Activated gamma-delta T cell treated with Interleukin-2 at 50 U/mL for 16 hours (primary cell): ENCODE results near the gene TFDP3.

ENCODE experiments used
- DNase-seq: peaks from one replicate; pipeline ENCODE4 v3.0.0-alpha.2; 2020

Gene TFDP3, protein sequence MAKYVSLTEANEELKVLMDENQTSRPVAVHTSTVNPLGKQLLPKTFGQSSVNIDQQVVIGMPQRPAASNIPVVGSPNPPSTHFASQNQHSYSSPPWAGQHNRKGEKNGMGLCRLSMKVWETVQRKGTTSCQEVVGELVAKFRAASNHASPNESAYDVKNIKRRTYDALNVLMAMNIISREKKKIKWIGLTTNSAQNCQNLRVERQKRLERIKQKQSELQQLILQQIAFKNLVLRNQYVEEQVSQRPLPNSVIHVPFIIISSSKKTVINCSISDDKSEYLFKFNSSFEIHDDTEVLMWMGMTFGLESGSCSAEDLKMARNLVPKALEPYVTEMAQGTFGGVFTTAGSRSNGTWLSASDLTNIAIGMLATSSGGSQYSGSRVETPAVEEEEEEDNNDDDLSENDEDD

DNA sequence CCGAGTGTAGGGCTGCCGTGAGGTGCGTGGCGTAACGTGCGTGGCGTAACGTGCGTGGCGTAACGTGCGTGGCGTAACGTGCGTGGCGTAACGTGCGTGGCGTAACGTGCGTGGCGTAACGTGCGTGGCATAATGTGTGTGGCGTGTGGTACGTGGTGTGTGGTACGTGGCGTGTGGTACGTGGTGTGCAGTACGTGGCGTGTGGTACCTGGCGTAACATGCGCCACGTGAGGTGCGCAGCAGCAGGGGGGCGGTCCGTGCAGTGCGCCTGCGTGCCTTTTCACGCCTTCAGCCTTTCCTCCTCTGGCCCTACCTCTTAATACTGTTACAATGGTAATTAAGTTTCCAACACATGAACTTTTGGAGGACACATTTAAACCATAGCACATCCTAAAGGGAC is at the start of gene TFDP3:
Gene TFDP3, minus strand, starts transcription at position 26 of the 400 bp plus-strand sequence. CDS start 95 bp downstream, outside the sequence.
- DNase-seq, result no peak

- no peak for DNase-seq
Observed at GRCh38 chrX:133267621-133268020, 49.5 kb upstream of the TFDP3 start.

DNA sequence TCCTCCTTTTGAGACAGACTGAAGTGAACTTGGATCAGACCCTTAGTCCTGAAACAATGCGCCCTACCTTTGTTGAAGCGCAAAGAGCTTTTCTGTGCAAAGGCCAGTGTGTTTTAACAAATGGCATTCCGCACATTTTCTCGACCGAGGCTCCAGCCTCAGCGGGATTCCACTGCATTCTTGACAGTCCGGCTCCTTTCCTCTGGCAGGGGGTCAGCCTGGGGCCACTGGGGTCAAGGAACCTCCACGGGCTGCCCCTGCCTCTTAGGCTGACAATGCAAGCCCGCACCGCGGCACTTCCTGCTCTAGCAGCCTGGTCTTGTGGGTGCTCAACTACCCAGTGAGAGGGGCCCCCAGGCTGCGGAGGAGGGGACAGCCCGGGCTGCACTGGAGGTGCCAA is 47.2 kb upstream of the TFDP3 start:
- no peak for DNase-seq

DNA sequence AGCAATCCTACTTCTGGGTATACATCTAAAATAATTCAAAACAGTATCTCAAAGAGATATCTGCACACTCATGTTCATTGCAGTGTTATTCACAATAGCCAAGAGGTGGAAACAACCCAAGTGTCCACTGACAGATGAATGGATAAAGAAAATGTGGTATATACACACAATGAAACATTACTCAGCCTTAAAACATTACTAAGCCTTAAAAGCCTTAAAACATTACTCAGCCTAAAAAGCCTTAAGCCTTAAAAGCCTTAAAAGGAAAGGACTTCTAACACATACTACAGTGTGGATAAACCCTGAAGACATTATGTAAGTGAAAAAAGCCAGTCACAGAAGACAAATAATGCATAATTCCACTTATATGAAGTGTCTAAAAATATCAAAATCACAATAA is 40.3 kb upstream of the TFDP3 start:
- DNase-seq, result no peak

DNA sequence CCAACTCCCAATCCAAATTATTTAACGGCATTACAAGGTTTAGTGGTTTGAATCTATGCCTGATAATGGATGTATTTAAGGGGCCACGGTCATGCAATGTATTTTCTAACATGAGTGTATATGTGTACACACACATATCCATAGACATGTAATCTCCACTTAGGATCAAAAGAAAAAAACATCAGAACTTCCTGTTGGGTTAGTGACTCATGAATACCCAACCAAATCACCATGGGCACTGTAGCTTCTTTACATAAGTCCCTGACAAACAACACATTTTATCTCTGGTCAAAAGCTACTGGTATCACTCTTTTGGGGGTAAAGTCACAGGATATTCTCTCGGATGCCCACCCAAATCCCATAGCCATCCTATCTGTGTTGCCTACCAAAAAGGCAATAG is 36.5 kb upstream of the TFDP3 start:
- DNase-seq, result no peak

- no peak for DNase-seq
Observed at GRCh38 chrX:133251204-133251603, 33.0 kb upstream of the TFDP3 start.

DNA sequence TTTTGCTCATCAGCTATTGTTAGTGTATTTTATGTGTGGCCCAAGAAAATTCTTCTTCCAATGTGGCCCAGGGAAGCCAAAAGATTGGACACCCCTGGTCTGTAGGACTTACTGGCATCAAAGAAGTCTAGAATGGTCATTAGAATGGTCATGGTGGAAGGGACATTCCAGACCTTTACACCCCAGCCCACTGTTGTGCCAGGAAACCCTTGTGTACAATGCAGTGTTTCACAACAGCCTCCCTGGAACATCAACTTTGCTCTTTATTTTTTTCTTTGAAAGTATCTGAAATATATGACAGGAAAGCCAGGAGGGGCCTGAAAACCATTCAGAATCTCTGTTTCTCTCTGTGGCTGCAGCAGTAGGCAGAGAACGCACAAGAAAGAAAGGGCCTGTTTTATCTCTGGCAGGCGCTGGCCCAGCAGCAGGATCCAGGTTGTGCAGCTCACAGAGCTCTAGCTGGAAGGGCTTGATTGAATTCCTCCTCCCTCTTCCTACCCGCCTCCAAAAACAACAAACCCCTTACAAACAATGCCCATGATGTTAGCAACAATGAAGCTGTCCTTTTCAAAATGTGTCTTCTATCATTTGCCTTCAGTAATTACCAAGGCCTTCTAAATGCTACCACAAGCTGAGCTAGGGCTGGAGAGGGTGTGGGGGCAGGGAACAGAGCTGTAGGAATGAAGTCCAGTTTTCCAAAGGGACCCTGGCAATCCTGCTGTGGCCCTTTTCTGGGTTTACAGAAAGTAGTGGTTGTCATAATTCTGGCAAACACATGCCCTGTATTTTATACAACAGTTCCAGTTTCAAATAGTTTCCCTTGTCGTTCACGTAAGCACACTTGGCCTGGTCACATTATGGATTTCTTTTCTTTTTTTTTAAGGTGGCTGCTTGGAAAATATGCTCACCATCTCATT is 32.3 kb upstream of the TFDP3 start:
- DNase-seq, result no peak

GRCh38 chrX:133249266-133250058 is 31.3 kb upstream of the TFDP3 start:
- DNase-seq, result no peak

- no peak for DNase-seq
Observed at GRCh38 chrX:133248177-133248576, 30.0 kb upstream of the TFDP3 start.

DNA sequence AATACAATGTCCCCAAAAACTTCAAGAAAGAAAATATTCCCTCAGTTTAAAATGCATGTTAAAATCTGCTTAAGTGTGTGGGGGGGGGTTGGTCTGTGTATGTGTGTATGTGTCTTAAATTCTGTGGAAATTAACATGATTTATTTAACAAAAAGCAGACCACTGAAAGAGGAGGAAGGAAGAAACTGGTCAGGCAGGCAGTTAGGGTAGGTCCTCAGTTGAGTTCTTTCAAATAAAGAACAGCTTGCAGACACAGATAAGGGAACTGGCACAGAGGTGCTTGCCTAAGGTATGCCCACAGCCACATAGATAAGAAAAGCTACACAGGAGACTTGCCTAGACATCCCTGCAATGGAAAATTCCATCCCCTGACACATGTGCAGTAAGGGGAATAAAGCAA is 28.8 kb upstream of the TFDP3 start:
- DNase-seq, result no peak

- no peak for DNase-seq
Observed at GRCh38 chrX:133235830-133236229, 17.7 kb upstream of the TFDP3 start.

DNA sequence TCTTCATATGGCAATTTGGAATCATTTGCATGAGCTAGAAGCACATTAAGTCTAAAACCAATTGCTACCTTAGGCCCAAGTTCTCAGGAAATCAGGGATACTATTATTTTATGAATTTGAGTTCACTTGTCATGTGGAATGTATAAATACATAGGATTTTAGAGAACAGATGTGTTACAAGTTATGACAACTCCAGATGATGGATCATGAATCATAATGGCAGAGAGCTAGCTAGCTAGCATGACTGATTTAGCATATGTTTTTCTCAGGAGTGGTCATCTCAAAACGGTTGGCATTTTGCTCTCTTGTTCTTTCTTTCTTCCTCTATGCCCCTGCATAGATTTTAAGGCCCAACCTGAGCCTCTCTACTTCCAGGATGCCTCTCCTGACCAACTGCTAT is 14.2 kb upstream of the TFDP3 start:
- DNase-seq, result no peak

DNA sequence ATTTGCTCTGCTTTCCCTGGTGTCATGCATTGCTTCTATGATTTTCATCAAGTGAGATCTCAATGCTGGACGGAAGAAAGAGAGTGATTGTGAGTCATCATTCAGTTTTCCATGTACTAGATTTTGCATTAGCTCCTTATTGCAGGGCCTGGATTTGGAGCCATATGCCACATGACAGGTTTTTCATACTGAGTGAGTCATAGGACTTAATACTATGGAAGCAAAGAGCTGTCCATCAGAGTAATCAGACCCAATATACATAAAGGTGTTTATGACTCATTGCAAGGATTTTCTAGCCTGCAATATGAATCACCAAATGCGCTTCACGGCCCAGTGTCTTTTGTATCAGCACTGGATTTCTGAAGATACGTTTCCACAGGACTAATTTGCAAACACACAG is 11.2 kb upstream of the TFDP3 start:
- no peak for DNase-seq

DNA sequence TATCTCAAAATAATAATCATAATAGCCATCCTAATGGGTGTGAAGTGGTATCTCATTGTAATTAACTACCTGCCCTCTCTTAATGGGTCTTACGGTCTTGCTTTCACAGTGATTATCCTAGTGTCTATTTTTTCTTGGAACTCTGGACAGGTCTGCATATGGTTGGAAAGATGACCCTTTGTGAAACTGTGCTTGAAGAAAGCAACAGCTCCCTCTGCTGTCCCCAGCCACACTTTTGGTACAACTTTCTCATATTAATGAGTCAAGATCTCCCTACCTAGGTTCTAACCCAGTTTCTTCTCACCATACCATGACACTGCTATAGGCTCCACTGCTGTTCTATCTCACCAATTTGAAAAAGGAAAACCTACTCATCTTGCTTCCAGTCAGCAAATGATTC is 2.4 kb downstream of the TFDP3 start:
- no peak for DNase-seq

DNA sequence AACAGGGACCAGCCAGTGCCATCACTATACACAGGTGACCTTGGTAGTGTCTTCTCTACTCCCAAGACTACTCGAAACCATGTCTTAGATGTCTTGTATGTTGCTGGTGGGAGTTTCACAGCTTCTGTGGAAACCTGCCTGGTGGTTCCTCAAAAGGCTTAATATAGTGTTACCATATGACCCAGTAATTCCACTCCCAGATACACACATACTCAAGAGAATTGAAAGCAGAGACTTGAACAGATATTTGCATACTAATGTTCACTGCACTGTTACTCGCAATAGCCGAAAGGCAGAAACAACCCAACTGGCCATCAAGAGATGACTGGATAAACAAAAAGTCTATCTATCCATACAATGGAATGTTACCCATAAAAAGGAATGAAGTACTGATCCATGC is 3.1 kb downstream of the TFDP3 start:
- DNase-seq, result no peak

GRCh38 chrX:133214301-133214700 is 3.9 kb downstream of the TFDP3 start:
- DNase-seq, result no peak

GRCh38 chrX:133213117-133213516 is 5.0 kb downstream of the TFDP3 start:
- no peak for DNase-seq

DNA sequence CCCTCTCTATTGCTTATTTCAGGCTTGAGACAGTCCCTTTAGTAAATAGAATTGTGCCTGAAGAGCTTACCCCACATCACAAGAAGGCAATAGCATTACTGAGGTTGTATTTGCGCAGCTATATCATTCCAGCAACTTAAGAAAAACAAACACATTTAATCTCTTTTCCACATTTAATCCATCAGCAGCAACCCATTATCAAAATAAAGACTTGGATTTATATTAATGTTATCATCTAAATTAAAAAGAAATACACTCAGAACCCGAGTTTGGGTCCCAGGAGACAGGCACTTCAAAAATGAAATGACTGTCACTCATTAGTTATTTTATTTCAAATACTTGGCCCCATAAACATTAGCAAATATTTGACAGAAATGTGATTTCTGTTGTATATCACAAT is 10.4 kb downstream of the TFDP3 start:
- DNase-seq, result no peak

GRCh38 chrX:133191739-133192039 is 26.5 kb downstream of the TFDP3 start:
- DNase-seq, result no peak

DNA sequence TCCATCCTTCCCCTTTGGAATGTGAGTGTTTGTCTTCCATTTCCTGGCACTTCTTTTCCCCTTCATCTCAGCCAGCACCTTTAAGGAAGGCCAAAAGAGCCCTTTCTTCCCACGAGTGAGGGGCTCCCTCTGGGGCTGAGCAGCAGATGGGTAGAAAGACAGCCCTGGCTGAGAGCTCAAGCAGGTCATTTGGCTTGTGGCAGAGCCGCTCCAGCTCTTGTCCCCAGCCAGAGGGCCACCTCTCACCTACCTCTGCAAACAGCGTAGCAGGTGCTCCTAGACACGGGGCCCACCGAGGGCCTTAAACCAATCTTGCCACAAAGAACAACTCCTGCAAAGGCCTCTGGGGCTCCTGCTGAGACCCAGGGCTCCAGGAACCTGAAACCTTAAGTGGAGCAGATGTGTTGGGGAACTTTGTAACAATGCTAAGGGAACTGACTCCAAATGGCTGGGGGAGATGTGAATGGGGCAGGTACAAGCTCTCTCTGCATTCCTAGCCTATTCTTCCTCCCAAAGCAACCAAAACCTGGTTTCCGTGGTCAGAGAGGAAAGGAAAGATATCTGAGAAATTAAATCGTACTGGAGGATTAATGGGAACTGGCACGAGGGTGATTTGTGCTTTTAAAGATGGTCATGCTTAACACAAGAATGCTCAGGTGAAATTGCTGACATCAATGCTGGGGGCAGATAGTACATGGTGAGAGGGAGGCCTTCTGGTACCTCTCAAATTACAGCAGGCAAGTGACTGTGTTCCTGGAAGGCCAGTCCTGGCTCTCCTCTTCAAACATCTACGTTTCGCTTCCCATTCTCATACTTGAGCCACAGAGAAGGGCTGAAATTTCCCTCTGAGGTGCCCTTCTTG is 27.0 kb downstream of the TFDP3 start:
- DNase-seq, result no peak

DNA sequence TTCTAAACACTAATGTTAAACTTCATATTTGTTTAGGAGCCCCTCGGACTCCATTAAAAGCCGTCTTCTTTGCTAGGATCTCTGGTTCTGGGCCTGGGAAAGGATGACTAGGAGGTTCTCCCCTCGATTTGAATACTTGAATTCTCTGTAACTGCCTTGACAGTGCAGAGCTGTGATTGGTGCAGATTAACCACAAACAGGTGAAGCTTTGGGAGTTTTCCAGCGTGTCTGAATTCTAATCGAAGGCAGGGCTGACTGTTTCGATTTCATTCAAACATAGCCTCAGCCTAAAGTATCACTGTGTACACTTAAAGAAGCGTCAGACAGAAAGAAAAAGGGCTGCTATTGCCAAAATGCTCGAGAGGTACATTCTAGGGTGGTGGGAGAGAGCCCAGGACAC is 29.0 kb downstream of the TFDP3 start:
- no peak for DNase-seq

- no peak for DNase-seq
Observed at GRCh38 chrX:133188631-133189030, 29.5 kb downstream of the TFDP3 start.
